GM21528 (cell line): ENCODE data around the gene LRRC2.
"Not testable (repeated sequence)": the region's sequence is repeated elsewhere in the genome, so short reads cannot be mapped to it uniquely, and the experiment has no call there.

Experiments
- ATAC-seq: cut with Tn5 transposase; IDR thresholded peaks from one replicate; pipeline ENCODE4 v1.9.1; 2021; ENCODE audit warnings: mild to moderate bottlenecking, moderate library complexity; ENCODE audit not compliant: unreplicated experiment, low FRiP score

Gene LRRC2, protein sequence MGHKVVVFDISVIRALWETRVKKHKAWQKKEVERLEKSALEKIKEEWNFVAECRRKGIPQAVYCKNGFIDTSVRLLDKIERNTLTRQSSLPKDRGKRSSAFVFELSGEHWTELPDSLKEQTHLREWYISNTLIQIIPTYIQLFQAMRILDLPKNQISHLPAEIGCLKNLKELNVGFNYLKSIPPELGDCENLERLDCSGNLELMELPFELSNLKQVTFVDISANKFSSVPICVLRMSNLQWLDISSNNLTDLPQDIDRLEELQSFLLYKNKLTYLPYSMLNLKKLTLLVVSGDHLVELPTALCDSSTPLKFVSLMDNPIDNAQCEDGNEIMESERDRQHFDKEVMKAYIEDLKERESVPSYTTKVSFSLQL

DNA sequence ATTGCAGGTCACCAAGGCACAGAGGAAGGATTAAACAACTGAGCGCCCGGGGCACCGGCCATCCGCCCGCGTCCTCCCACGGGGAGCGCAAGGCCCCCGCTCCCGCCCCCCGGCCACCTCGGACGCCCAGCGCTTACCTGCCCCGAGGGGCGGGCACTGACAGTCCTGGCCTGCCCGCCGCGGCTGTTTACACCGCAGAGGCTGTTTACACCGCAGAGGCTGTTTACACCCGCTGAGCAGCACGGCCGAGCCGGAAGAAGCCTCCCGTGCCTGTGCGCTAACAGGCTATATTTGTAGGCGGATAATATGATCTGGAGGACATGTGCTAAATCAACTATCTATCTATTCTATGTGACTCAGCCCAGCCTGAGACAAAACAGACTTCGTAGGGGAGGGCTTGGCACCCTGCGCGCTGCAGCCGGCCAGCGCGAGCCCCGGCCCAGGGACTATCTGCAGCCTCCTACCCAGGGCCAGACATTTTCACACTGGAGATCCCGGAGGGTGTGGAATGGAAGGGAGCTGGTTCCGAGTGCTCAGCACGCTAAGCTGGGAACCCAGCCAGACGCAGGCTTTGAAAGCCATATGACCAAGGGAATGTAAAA, at the start of gene LRRC2:
TSS of gene LRRC2 (minus strand) at position 263 of the 602 bp plus-strand sequence. CDS start 14,711 bp downstream, outside the sequence.
- no peak for ATAC-seq

DNA sequence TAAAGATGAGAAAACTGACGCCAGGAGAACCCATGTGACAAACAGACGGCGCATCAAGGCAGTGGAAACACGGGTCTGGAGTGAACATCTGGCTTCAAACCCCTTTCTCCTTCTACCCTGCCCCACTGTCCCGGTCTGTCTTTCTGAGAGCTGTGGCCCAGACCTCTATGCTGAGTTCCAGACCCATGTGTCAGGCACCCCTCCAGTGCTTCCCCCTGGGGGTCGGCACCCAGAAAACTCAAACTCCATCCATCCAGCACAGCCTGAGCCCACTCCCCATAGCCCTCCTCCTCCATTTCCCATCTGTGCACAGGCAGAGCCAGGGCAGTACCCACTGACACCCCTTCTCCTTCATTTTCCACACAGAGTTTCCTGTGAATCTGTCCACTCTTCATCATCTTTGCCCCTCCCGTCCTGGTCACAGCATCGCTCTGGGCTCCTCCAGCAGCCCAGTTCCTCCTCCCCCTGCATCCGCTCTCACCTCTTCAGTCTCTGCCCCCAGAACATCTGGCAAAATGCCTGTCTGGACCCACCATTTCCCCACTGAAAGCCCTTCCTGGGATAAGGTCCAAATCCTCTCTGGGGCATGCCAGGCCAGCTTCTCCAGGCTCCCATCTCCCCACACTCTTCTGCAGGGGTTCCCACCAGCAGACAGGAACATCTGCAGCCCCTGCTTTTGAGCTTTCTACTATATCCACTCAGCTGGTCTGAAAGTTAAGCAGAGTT, 49.1 kb upstream of the LRRC2 start:
- ATAC-seq, result no peak

DNA sequence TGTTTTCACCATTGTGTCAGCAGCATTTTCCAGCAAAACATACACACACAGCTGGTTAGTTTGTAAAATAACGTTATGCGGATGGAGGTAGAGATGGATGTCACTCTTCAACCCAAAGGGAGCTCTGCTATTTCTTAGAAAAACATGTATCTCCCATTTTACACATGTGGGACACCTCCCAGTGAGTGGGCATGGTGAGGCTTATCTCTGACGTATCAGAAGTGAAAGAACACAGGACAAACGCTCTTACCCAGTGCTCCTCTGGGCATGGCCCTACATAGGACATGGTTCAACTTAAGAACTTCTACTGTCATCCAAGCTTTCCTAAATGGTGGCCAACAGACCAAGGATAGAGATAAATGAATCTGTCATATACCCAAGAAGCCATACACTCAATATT, 48.3 kb upstream of the LRRC2 start:
- ATAC-seq, result no peak

- no peak for ATAC-seq
Measured at GRCh38 chr3:46613313-46614005, 47.4 kb upstream of the LRRC2 start.

DNA sequence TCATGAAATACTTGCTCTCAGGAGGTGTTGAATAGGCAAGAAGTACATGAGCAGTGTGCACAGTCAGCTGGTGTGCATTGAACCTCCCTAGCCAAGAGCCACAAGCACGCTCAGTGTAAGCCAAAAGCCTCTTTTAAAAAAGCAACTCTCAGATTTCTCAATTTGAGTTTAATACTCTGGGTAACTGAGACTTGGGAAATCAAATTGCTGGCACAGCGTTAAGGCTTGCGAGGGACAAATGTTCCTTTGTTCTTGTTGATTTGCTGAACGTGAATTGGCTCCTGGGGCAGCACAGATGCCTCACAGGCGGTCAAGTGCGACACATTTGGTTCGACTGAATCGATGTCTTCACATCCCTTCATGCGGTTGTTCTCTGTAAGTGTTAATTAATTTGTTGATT, 46.2 kb upstream of the LRRC2 start, which contains the start of gene FAM240A:
TSS of gene FAM240A (plus strand) at position 202 of the 400 bp plus-strand sequence. CDS start at position 361, 159 bp downstream.
- no peak for ATAC-seq

DNA sequence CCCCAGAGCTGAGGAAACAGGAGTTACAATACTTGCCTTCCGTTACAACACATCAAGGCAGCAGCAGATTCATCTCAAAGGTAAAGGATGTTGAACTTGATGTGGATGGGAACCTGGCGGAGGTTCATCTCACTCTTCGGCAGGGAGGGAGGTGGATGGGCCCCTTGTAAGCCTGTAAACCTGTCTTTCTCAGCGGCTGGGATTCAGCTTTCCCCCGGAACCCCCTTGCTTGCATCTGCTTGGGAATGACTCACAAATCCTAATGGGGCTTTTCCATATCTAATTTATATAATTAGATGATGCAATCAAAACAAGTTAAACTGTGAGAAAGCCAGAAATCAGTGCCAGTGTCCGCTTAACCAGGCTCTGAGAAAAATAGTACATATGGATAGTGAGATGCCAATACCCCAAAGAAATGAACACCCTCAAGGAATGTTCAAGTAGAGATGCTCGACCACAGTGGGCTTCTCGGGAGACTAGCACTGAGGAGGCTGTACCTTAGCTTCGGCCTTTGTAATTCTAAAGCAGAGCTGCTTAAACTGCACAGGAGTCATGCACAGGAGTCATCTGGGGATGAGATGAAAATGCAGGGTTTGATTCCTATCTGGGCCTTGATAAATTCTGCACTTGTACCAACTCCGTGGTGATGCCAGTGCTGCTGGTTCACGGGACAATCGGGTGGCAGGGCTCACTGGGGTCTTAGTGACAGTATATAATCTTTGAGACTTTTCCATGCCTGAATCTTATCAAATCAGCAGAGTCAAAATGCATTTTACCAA, 44.0 kb upstream of the LRRC2 start:
- ATAC-seq, result no peak

GRCh38 chr3:46609212-46609721, 43.2 kb upstream of the LRRC2 start:
- no peak for ATAC-seq

DNA sequence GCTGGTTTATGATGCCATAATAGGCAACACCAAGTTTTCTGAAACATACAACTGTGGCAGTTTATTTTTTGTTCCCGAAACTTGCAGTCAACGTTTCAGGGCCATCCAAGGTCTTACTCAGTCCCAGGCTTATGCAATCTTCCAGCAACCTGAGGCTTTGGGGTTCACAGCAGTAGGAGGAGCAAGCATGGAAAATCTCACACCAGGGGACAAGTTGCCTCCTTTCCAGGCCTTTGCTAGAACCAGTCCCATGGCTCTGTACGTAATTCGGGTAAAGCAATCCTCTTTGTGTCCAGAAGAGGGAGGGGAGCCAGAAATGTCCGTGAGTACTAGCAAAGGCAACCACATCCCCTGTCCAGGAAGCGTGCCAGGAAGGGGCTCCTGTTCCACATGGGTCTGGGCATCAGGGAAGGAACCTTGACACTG, 41.5 kb upstream of the LRRC2 start:
- ATAC-seq, result no peak

- ATAC-seq, result no peak
Measured at GRCh38 chr3:46604127-46604526, 38.0 kb upstream of the LRRC2 start.

GRCh38 chr3:46603446-46604046, 37.4 kb upstream of the LRRC2 start:
- ATAC-seq, result no peak

DNA sequence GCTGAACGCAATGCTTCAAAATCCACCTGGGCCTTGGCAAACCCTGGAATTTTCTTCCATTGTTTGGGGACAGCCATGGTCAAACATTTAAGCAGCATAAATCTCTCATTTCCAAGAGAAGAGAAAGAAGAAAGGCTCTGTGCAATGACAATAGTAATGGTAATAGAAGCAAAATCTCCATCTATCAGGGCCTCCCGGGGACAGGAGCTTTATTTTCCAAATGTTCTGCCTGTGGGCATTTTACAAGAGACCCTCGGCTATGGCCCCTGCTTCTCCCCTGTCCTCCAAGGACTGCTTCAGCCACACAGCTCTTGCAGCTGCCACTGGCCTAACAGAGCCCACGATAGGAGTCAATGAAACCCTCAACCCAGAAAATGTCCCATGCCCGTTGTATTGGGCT, 33.5 kb upstream of the LRRC2 start:
- no peak for ATAC-seq

GRCh38 chr3:46595819-46596314, 29.8 kb upstream of the LRRC2 start:
- no peak for ATAC-seq

DNA sequence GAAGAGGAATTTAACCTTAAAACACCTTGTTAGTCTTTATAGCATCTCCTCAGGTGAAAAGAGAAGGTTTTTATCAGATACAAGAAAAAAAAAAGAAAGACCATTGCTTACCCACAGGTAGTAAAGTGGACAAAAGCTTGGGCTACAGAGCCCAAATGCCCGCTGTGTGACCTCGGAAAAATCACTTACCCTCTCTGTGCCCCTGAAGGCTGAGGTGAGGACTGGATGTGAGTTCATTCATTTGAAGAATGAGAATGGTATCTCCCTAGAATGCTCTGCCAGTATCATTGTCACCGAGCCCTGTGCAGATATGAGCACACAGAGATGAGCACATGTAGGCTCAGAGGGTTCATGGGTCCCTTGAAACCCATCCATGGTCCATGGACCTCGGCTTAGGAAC, 28.6 kb upstream of the LRRC2 start:
- ATAC-seq, result no peak

GRCh38 chr3:46593979-46594378, 27.9 kb upstream of the LRRC2 start:
- ATAC-seq, result no peak

DNA sequence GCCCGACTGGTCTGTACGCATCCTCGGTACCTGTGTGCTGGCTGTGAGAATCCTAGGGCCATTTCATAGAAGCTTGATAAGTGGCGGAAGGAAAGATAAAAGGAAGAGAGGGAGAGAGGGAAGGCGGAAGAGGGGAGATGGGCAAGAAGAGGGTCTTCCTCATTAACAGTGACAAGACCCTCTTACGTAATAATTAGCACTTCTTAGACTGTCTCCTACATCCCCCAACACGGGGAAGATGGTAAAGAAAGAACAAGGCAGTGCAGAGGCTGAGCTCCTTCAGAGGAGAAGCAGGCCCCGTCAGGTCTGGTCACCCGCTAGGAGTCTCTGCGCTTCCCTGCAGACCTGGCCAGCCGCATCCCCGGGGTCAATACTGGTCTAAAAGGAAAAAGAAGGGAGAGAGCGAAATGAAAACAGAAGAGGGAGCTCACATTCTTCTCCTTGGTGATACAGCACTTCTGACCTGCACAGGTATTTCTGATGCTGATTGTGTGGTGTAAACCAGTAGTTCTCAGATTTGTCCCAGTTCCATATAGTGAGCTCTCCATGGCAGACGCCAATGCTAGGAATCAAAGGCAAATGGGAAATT, 27.3 kb upstream of the LRRC2 start:
- no peak for ATAC-seq

GRCh38 chr3:46587268-46587667, 21.2 kb upstream of the LRRC2 start:
- not testable (repeated sequence) for ATAC-seq

DNA sequence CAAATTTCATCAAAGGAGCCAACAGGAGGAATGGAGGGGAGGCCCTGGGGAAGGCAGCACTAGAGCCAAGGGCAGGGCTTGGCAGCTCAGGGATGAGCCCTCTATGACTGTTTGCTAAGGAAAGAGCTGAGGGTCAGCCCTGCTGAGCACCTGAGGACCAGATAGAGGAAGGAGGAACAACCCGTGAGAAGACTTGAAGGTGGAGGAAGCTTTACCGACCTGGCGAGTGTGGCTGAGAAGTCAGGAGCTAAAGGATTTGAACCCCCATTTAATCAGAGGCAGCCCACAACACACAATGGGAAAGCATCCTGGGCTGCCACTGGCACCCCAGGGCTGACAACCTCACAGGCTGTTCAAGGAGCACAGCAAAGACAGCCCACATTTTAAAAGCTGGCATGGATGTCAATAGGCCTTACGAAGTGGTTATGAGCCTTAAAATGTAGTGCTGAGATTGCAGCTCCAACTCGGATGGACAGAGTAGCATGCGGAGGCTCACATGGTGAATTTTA, 20.7 kb upstream of the LRRC2 start:
- ATAC-seq, result no peak

- no peak for ATAC-seq
Measured at GRCh38 chr3:46585799-46586693, 19.9 kb upstream of the LRRC2 start.
